HG03108 (cell line): ENCODE results near the gene LRMDA.

Experiments used
- ATAC-seq: cut with Tn5 transposase; IDR thresholded peaks from one replicate; pipeline ENCODE4 v1.9.1; 2021; ENCODE audit warnings: moderate library complexity; ENCODE audit not compliant: unreplicated experiment

Gene LRMDA

GRCh38 chr10:75443362-75443761 is 11.9 kb downstream of the LRMDA start:
- no peak for ATAC-seq

- ATAC-seq, result no peak
Measured at GRCh38 chr10:75444781-75445386, 13.5 kb downstream of the LRMDA start.

DNA sequence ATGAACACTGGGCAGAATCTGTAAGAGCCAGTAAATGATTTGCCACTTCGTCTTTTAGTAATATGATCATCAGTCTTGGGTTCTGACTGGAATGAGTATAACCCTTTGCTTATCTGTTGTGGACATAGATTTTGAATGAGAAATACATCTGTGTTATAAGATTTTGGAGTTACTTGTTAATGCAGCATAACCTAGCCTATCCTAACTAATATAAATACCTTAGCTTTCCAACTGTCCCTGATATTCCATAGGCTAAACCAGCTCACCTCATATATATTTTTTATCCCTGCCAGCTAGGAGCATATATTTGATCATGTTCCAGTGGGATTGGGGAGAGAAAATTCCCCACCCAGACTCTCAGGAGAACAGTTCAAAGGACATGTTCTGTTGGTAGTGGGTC is 15.1 kb downstream of the LRMDA start:
- no peak for ATAC-seq

GRCh38 chr10:75448166-75448565 is 16.7 kb downstream of the LRMDA start:
- no peak for ATAC-seq

DNA sequence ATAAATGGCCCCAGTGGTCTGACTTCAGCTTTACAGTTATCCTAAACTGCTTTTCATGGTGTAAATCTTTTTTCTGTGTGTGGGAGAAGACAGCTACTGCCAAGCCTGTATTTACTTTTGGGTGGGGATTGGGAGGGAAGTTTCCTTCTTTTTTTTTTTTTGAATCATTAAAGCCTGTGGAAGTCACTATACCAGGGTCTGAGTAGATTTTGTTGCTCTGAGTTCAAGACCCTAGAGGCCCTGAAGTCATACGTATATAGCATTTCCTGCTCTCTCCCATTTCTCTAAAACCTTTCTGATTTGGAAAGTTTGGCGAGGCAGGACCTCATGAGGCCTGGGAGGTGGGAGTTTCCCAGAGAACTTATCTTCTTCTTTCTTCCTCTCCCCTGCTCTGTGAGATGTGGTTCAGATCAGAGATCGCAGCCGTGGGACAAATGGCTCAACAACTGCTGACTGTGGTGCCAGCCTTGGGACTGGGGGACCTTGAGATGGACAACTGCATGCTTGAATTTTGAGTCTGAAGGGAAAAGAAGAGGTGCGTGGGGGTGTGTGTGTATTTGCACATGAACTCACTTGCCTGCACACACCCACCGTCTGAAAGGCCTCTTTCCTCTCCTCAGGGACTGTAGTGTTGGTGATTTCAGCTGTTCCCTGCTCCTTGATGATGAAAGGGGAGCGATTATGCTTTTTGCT is 18.1 kb downstream of the LRMDA start:
- no peak for ATAC-seq

GRCh38 chr10:75450075-75450445 is 18.6 kb downstream of the LRMDA start:
- ATAC-seq, result no peak

DNA sequence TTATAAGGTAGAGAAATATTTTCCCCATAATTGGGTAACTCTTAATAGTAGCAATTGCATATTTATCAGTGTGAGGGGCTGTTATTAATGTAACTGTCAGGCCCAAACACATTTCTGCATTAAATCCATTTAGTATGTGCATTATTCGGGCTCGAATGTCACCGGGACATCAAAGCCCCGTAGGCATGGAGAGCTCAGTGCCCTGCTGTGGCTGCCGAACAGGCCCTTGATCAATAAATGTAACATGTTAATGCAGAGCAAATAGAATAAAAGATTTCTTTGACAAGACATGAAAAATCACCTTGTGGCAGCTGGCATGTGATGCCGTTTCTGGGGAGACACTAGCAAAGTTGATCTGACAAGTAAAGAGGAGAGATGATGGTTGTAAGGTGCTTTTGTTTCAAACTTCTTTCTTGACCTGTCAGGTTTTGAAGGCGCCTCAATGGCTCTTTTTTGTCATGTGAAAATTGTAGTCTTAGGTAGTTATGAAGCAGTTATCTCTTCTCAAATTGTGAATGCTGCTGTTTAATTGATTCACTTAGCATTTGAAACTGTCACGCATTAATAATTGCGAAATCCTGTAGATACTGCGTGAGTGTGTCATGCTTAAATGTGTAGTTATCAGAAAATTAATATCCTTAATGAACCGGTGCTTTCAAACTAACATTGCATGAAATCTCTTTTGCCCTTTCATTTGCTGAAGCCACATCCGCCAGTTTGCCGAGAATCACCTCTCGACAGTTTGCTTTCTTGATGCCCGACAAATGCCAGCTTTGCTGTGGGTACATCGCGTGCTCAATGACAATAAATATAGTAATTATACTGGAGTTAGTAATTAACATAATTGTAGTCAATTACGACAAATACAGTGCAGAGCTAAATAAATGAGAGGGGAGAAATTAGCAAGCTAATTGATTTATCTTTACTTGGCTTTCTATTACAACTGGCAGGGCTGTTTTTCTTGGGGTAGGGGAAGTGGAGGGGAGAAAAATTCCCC is 19.5 kb downstream of the LRMDA start:
- no peak for ATAC-seq

- no peak for ATAC-seq
Measured at GRCh38 chr10:75451831-75452230, 20.4 kb downstream of the LRMDA start.

DNA sequence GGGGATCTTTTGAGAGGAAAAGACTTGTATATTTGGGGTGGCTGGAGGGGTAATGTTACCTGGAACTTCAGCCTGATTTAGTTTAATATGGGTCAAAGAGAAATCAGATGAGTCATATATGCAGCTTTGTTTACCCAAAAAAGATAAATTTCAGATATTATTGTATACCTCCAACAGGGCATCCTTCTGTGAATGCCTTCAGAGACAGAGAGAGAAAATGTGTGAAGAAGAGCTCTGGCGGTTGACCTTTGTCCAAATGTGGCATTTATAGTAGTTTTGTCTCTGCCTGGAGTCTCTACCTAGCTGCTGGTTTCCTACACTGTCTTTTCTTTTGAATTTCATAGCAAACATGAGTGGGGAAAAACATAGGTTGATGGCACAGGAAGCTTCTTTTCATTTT is 21.6 kb downstream of the LRMDA start:
- no peak for ATAC-seq

- ATAC-seq, result no peak
Measured at GRCh38 chr10:75456122-75456521, 24.7 kb downstream of the LRMDA start.

DNA sequence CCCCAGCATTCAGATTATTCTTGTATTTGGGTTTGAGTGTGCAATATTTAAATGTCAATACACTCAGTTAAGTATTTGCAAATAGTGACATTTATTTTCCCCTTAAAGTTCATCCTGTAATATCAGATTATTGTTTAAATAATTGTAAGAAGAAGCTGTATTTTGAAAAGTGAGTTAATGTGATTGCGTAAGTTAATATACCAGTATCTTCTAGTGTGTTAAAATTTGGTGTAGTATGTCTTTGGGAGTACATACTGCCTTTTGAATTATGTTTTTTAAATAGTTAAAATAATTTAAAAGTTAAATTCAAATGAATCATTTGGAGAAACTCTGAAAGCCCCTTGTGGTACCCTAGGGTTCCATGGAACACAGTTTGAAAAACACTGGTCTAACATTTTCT is 28.6 kb downstream of the LRMDA start:
- ATAC-seq, result no peak

DNA sequence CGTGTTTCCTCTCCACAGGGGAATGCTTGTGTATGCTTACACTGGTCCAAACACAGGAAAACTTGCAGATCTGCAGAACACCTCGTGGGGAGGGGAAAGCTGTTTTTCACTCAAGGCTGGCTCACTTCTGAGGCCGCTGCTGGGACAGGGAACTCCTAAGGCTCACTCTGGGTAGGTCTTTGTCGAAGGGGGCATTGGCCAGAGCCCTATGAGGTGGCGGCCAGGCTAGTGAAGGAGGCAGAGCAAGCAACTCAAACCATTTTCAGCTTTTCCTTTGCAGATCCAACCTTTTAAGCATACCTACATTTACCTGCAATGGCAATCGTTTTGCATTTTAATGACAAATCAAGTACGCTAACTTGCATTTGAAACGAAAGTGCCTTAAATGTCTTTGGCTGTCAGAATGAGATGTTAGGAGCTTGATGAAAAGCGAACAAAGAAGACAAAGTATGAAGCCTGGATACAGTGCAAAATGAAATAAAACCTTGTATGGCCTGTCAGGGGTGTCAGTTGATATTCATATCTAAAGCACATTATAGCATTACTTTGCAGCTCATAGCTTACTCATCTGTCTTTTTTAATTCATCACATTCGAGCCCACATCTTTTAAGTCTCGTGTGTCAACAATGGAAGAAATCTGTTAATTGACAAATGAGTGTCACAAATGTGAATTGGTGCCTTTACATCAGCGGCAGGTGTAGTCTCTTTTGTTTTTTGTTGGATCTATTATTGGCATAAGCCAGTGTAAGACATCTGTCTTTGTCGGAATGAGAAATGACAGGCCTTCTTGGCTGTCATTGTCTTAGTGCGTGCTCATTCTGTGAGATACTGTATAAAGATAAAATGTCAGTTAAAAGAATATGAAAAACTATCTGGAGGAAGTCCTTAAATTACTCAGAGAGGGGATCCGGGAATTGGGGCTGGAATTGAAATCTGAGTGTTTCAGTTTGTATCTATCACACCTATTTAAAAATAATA is 30.5 kb downstream of the LRMDA start:
- ATAC-seq, result no peak

- ATAC-seq, result no peak
Measured at GRCh38 chr10:75462865-75463264, 31.4 kb downstream of the LRMDA start.

DNA sequence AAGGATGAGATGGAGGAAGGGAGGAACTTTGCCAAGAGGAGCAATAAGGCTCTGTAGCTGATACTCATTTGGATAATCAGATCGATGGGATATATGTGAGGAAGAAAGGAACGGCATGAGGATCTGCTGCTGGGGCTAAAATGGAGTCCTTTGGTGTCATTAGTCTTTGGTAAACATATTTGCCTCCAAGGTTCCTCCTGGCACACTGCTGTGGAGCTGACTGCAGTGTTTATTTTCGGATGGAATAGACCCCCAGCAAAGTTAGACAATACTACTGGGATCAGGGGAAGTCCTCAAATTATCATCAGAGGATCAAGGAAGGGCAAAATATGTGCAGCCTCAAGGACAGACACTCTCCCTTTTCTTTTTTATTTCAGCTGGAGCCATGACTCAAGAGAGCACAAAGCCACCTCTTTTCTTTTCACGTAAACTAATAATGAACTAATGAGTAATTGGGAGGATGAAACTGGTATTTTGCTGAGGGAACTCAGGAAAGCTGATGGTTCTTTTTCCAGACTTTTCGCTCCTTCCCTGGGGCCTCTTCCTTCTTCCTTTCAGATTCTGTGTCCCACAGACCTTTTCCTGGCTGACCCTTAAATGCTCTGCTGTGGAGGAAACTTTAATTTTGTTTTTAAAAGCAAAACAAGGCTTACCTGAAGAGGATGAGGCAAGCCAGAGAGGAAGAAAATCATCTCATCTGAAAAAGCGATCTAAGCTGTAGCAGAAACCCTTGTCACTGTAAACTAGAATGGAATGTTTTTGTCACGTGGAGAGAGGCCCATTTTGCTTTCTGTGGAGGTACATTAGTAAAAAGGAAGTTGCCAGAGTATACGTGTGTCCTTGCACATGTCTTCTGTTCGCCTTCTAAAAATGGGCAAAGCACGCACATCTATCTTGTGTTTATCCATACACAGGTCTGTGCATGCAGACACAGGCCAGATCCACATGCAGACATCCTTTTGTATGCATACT is 33.3 kb downstream of the LRMDA start:
- ATAC-seq, result no peak

GRCh38 chr10:75465450-75465827 is 34.0 kb downstream of the LRMDA start:
- no peak for ATAC-seq

DNA sequence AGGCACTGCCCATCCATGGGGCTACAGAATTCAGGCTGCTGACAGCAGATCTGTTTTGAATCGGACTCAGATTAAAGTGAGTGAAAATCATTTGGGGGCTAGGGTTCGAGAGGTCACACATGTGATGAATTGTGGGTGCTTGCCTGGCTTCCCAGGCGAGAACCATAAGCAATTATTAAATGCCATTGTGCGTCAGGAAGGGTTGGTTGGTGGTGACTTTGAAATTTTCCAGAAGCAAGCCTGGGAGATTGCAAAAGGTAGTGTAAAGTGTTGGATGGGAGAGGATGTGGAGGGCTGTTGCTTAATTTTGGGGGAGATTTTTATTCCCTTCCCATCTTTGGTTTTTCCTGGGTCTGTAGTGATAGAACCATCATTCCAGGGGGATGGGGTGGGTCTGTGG is 34.6 kb downstream of the LRMDA start:
- no peak for ATAC-seq

GRCh38 chr10:75466886-75467285 is 35.5 kb downstream of the LRMDA start:
- ATAC-seq, result no peak

- no peak for ATAC-seq
Measured at GRCh38 chr10:75468612-75469005, 37.2 kb downstream of the LRMDA start.

- ATAC-seq, result no peak
Measured at GRCh38 chr10:75469006-75469616, 37.7 kb downstream of the LRMDA start.
